Measurements from ENCODE around the gene PLEKHA7.

GRCh38 chr11:16992846-16993245 lies 21.4 kb downstream of the PLEKHA7 start:
- TF ChIP-seq MAX (IDR thresholded peaks at IDR 0.05) (no peak), SNAPC2 (CRISPR knock-in tag; IDR thresholded peaks at IDR 0.05) (no peak), YY1 (IDR thresholded peaks at IDR 0.05; ENCODE audit: insufficient read depth, insufficient replicate concordance, low read depth, low read length) (no peak), ZNF282 (IDR thresholded peaks at IDR 0.05; ENCODE audit: partially characterized antibody) (no peak), POLR2AphosphoS2 (IDR thresholded peaks at IDR 0.05; ENCODE audit: low read depth, low read length) (no peak), MBNL3 (CRISPR knock-in tag; conservative IDR thresholded peaks at IDR 0.05) (no peak), CAMTA2 (CRISPR knock-in tag; IDR thresholded peaks at IDR 0.05; ENCODE audit: borderline replicate concordance) (no peak)
- TF ChIP-seq, protein P1, sequence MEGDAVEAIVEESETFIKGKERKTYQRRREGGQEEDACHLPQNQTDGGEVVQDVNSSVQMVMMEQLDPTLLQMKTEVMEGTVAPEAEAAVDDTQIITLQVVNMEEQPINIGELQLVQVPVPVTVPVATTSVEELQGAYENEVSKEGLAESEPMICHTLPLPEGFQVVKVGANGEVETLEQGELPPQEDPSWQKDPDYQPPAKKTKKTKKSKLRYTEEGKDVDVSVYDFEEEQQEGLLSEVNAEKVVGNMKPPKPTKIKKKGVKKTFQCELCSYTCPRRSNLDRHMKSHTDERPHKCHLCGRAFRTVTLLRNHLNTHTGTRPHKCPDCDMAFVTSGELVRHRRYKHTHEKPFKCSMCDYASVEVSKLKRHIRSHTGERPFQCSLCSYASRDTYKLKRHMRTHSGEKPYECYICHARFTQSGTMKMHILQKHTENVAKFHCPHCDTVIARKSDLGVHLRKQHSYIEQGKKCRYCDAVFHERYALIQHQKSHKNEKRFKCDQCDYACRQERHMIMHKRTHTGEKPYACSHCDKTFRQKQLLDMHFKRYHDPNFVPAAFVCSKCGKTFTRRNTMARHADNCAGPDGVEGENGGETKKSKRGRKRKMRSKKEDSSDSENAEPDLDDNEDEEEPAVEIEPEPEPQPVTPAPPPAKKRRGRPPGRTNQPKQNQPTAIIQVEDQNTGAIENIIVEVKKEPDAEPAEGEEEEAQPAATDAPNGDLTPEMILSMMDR (CRISPR knock-in tag; IDR thresholded peaks at IDR 0.05) = no peak
- TF ChIP-seq, protein P2, sequence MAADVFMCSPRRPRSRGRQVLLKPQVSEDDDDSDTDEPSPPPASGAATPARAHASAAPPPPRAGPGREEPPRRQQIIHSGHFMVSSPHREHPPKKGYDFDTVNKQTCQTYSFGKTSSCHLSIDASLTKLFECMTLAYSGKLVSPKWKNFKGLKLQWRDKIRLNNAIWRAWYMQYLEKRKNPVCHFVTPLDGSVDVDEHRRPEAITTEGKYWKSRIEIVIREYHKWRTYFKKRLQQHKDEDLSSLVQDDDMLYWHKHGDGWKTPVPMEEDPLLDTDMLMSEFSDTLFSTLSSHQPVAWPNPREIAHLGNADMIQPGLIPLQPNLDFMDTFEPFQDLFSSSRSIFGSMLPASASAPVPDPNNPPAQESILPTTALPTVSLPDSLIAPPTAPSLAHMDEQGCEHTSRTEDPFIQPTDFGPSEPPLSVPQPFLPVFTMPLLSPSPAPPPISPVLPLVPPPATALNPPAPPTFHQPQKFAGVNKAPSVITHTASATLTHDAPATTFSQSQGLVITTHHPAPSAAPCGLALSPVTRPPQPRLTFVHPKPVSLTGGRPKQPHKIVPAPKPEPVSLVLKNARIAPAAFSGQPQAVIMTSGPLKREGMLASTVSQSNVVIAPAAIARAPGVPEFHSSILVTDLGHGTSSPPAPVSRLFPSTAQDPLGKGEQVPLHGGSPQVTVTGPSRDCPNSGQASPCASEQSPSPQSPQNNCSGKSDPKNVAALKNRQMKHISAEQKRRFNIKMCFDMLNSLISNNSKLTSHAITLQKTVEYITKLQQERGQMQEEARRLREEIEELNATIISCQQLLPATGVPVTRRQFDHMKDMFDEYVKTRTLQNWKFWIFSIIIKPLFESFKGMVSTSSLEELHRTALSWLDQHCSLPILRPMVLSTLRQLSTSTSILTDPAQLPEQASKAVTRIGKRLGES (CRISPR knock-in tag; IDR thresholded peaks at IDR 0.05; ENCODE audit: borderline replicate concordance) = no peak
